Smooth muscle cell (in vitro differentiated cells): ENCODE data around the gene ATP1A3. TPM values are rescaled to one million over a fixed set of nuclear protein-coding genes. Genes with fewer than 3 reads are reported as not detected.
"Not testable (repeated sequence)": the region's sequence is repeated elsewhere in the genome, so short reads cannot be mapped to it uniquely, and the experiment has no call there.

Experiments
- DNase-seq: peaks from one replicate; lab custom pipeline; 2025; ENCODE audit not compliant: unreplicated experiment; lab: John Stamatoyannopoulos, UW
- H2AFZ ChIP-seq: fragments of 200-600 bp; sonication (generic); 2 replicates; pipeline ENCODE4 v1.6.0; 2016; ENCODE audit warnings: antibody characterized with exemption, low read depth, mild to moderate bottlenecking
- H3F3A ChIP-seq: fragments of 200-600 bp; sonication (generic); 2 replicates; pipeline ENCODE4 v1.6.0; 2017; ENCODE audit warnings: antibody characterized with exemption, low read depth
- H3K27ac ChIP-seq: fragments of 200-600 bp; sonication (generic); 2 replicates; pipeline ENCODE4 v1.5.1; 2016; ENCODE audit warnings: low read depth, mild to moderate bottlenecking
- H3K27me3 ChIP-seq: fragments of 200-600 bp; sonication (generic); 2 replicates; pipeline ENCODE4 v1.6.1; 2016; ENCODE audit warnings: low read depth, mild to moderate bottlenecking
- H3K36me3 ChIP-seq: fragments of 200-600 bp; sonication (generic); 2 replicates; pipeline ENCODE4 v1.5.1; 2016; ENCODE audit warnings: low read depth
- H3K4me1 ChIP-seq: fragments of 200-600 bp; sonication (generic); 2 replicates; pipeline ENCODE4 v1.5.1; 2016; ENCODE audit warnings: low read depth
- H3K4me2 ChIP-seq: fragments of 200-600 bp; sonication (generic); 2 replicates; pipeline ENCODE4 v1.6.0; 2016; ENCODE audit warnings: mild to moderate bottlenecking
- H3K4me3 ChIP-seq: fragments of 200-600 bp; sonication (generic); 2 replicates; pipeline ENCODE4 v1.5.1; 2016; ENCODE audit warnings: mild to moderate bottlenecking
- H3K79me2 ChIP-seq: fragments of 200-600 bp; sonication (generic); 2 replicates; pipeline ENCODE4 v1.6.0; 2016; ENCODE audit warnings: low read depth, mild to moderate bottlenecking
- H3K9ac ChIP-seq: fragments of 200-600 bp; sonication (generic); 2 replicates; pipeline ENCODE4 v1.6.0; 2016; ENCODE audit warnings: low read depth
- H3K9me3 ChIP-seq: fragments of 200-600 bp; sonication (generic); replicated peaks from 2 replicates; pipeline ENCODE4 v1.5.1; 2016; ENCODE audit warnings: low read depth
- H4K20me1 ChIP-seq: fragments of 200-600 bp; sonication (generic); 2 replicates; pipeline ENCODE4 v1.6.0; 2016; ENCODE audit warnings: low read depth
- WGBS: methylation state at CpG from one replicate; pipeline ENCODE4 v1.1.7; 2016; ENCODE audit warnings: low lambda C conversion rate; 5-methylcytosine and 5-hydroxymethylcytosine counted together
- polyA plus RNA-seq: library from polyadenylated mRNA; unstranded; fragments of >200 nt; fragmentation: Nextera tagmentation; extraction: Ambion mirVana; gene quantifications from 2 replicates; pipeline ENCODE4 v1.2.1, GENCODE V29; 2016
- total RNA-seq: library from RNA; depleted of rRNA; stranded (reverse); fragments of >200 nt; gene quantifications from 2 replicates; pipeline ENCODE4 v1.2.3, GENCODE V29; 2014
- TF ChIP-seq, protein P1 (sequence below): fragments of 200-600 bp; sonication (generic); IDR thresholded peaks from 2 replicates; pipeline ENCODE4 v1.5.1; 2017; ENCODE audit warnings: borderline replicate concordance, mild to moderate bottlenecking, antibody characterized with exemption; ENCODE audit not compliant: insufficient read depth, poor library complexity, severe bottlenecking

Gene ATP1A3
- total and polyA plus RNA-seq, 2 experiments from 2014 or later = not detected

DNA sequence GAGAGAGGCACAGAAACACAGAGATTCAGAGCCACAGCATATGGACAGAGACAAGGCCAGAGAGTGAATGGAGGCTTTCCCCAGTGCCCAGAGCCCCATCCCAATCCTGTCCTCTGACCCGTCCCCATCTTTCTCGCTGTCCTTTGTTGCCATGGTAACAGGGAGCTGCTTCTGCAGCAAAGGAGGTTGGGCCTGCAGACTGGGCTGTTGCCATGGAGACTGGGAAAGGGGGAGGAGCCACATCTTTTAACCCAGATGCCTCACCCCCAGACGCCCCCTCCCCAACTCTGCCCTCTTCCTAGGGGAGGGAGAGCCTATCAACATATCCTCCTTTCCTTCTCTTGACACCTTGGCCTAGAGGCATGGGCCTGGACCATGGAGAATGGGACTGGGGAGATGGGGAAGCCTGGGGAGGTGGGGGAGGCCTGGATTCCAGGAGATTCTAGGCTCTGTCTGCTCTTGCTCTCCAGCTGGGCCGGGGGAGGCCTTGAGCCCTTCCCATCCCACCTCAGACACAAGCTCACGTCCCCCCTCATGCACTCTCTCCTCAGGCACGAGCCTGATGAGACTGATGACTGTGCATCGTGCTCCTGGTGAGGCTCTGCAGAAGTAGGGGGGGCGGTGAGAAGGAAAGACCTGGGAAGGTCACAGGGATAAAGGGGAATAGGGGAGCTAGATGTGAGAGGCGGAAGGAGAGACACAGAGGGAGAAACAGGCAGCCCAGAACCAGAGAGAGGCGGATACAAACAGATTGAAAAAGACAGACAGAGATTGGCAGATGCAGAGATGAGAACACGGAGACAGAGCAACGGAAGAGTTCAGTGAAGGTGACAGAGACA lies 2.1 kb upstream of the ATP1A3 start:
- Histone ChIP-seq H3K36me3 (no peaks in the 10 kb centered on the region), H3K9ac (no peak overlapping the region), H3K4me1 (peaks cover 4% of the 10 kb centered on the region), H2AFZ (no peak overlapping the region), H3K27ac (no peak overlapping the region), H3K27me3 (peaks cover 78% of the 10 kb centered on the region), H3F3A (no peaks in the 10 kb centered on the region), H3K4me3 (no peak overlapping the region), H3K9me3 (no peaks in the 10 kb centered on the region), H3K4me2 (no peak overlapping the region), H3K79me2 (no peaks in the 10 kb centered on the region), H4K20me1 (no peaks in the 10 kb centered on the region)
- TF ChIP-seq, protein P1, sequence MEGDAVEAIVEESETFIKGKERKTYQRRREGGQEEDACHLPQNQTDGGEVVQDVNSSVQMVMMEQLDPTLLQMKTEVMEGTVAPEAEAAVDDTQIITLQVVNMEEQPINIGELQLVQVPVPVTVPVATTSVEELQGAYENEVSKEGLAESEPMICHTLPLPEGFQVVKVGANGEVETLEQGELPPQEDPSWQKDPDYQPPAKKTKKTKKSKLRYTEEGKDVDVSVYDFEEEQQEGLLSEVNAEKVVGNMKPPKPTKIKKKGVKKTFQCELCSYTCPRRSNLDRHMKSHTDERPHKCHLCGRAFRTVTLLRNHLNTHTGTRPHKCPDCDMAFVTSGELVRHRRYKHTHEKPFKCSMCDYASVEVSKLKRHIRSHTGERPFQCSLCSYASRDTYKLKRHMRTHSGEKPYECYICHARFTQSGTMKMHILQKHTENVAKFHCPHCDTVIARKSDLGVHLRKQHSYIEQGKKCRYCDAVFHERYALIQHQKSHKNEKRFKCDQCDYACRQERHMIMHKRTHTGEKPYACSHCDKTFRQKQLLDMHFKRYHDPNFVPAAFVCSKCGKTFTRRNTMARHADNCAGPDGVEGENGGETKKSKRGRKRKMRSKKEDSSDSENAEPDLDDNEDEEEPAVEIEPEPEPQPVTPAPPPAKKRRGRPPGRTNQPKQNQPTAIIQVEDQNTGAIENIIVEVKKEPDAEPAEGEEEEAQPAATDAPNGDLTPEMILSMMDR = no peak
- 53% methylated on average over 12 of the region's 12 CpGs for WGBS
- no peak for DNase-seq

DNA sequence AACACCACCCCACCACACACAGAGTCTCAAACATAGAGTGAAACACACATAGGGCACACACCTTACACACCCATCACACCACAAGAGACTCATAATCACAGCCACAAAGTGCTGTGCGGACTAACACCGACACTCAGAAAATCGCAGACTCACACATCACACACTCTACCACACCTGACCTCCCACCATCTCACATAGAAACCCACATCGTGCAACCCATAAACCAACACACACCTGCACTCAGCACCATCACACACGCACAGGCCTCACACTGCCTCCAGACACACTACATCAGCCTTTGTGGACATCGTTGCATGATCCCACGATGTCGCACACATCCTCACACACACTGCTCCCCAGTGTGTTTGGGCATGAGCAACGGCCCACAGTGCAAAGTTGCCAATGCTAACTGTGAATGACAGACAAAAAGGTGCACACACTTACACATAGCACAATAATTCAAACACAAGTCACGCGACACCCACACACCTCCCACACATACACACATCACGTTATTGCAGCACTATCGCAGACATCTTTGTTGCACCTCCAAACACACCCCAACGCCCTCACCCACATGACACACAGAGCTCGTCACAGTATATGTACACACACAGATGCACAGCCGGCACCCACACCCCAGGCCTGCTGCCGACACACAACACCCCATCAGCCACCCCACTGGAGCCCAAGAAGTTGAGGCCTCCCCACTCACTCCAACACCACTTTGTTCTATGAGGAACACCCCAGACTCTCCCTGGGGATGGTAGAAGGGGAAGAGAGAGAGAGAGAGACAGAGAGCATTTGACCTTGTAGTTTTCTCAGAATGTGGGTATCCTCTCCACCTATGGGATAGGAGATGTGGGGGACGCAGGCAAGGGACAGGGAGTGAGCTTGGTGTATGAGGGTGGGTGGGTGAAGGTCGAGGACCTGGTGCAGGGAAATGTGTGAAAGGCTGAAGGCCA lies 1.2 kb upstream of the ATP1A3 start:
- 87% methylated on average over 19 of the region's 19 CpGs for WGBS
- Histone ChIP-seq H3K27ac (no peak overlapping the region), H3K4me2 (no peak overlapping the region), H3K4me1 (peaks cover 4% of the 10 kb centered on the region), H3F3A (no peaks in the 10 kb centered on the region), H3K79me2 (no peaks in the 10 kb centered on the region), H3K36me3 (no peaks in the 10 kb centered on the region), H2AFZ (no peak overlapping the region), H3K27me3 (peaks cover 77% of the 10 kb centered on the region), H3K4me3 (no peak overlapping the region), H3K9ac (no peak overlapping the region), H3K9me3 (no peaks in the 10 kb centered on the region), H4K20me1 (no peaks in the 10 kb centered on the region)
- TF ChIP-seq, protein P1 = no peak
- DNase-seq = no peak

DNA sequence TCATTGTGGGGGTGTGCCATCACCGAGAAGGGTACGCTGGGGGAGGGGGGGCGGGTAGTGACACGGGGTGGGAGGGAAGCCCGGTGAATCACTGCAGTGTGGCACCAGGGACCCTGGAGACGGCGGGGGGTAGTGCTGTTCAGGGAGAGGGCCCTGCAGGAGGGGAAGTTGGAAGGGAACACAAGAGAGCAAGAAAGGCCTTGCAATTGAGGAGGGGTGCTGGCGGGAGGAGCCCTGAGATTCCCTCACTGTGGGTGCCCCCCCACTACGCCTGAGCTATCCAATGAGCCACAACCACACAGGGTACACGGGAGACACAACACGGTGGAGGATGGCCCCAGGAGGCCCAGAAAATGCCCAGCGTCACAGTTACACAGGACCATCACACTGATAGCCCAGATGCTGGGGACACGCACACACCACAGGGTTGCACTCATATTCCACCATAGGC lies 516 bp upstream of the ATP1A3 start:
- no peaks in the 10 kb centered on the region for H3K9me3 ChIP-seq
- H3K4me1 ChIP-seq = peaks cover 4% of the 10 kb centered on the region
- H3K27me3 ChIP-seq = peaks cover 76% of the 10 kb centered on the region

DNA sequence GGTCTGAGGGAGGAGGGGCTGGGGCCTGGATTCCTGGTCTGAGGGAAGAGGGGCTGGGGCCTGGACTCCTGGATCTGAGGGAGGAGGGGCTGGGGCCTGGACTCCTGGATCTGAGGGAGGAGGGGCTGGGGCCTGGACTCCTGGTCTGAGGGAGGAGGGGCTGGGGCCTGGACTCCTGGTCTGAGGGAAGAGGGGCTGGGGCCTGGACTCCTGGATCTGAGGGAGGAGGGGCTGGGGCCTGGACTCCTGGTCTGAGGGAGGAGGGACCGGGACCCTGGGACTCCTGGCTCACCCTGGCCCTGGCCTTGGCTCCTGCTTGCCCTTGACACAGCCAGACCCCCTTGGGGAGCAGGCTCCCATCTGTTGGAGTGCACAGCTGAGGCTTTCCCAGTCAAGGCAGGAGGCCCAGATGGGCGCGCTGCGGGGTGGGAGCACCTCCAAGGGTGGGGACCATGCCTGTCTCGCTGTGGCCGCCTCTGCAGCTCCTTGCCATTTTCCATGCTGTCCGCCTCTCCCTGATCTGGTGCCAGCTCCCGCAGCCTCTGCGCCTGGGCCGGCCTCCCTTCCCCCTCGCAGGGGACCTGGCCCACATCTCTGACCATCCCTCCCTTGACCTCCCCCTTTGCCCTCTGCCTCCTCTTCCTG lies 2.0 kb downstream of the ATP1A3 start:
- not testable (repeated sequence) for H3K9me3 ChIP-seq, H3K4me3 ChIP-seq, H3K4me1 ChIP-seq, H3K36me3 ChIP-seq, H3K4me2 ChIP-seq, H3K79me2 ChIP-seq, H3K27ac ChIP-seq, H3K9ac ChIP-seq, H3F3A ChIP-seq, H2AFZ ChIP-seq, DNase-seq, H4K20me1 ChIP-seq
- peaks cover 55% of the 10 kb centered on the region for H3K27me3 ChIP-seq
- 97% methylated on average over 10 of the region's 11 CpGs for WGBS

More for the DNA sequence above, 516 bp upstream of the ATP1A3 start:
- H2AFZ ChIP-seq = no peak overlapping the region
- H3K36me3 ChIP-seq = no peaks in the 10 kb centered on the region
- TF ChIP-seq, protein P1 = no peak
- H3K9ac ChIP-seq = no peak overlapping the region
- peak overlapping the region; percentile 92 for H3K4me2 ChIP-seq
- H3K79me2 ChIP-seq = no peaks in the 10 kb centered on the region
- peak overlapping the region; percentile 49 for H3K4me3 ChIP-seq
- DNase-seq = no peak
- WGBS = 39% methylated on average over 7 of the region's 13 CpGs
- no peak overlapping the region for H3K27ac ChIP-seq
- H4K20me1 ChIP-seq = no peaks in the 10 kb centered on the region
- no peaks in the 10 kb centered on the region for H3F3A ChIP-seq
